K562 (cell line): ENCODE measurements around the gene RGS7. TPM values are rescaled to one million over a fixed set of nuclear protein-coding genes. Genes with fewer than 3 reads are reported as not detected.

Experiments
- ATAC-seq: fragments of 200-7000 bp; cut with Tn5 transposase; 3 replicates; pipeline ENCODE4 v1.9.1; 2020; ENCODE audit warnings: moderate library complexity
- BruUV-seq: library from RNA; stranded (reverse); fragments of 400-500 nt; replicated peaks from 2 replicates; lab custom pipeline; 2021; lab: Mats Ljungman, UMichigan
- CTCF ChIA-PET: fragments of 300-600 bp; formaldehyde crosslinking; extraction: SDS; loops from one replicate; lab custom pipeline; 2021; ENCODE audit warnings: low intra/inter-chr PET ratio; lab: Yijun Ruan, JAX
- POLR2A ChIA-PET: fragments of 300-600, 350-650 bp; sonication (Branson Sonifier 250); formaldehyde crosslinking; extraction: SDS; loops from one replicate; lab custom pipeline; 2021; ENCODE audit warnings: antibody characterized with exemption, inconsistent platforms; lab: Yijun Ruan, JAX
- DNase-seq, 4 experiments: peaks; one replicate each; pipeline versions ENCODE4 v3.0.0 to v3.0.0-alpha.2; 2011 to 2018; ENCODE audit warnings: low spot score in 3 of 4, mixed read lengths in 3 of 4; ENCODE audit errors: extremely low read depth in 1 of 4
- FAIRE-seq: peaks from 2 replicates; lab custom pipeline; 2011; peaks lifted over from hg19 to GRCh38; lab: Jason Lieb, UNC
- H2AFZ ChIP-seq: 2 replicates; pipeline ENCODE4 v1.6.0; 2011; ENCODE audit warnings: low read depth, low read length, control low read depth, inconsistent platforms
- H3K27ac ChIP-seq: fragments of 200-600 bp; 3 replicates; pipeline ENCODE4 v1.8.0; 2011; ENCODE audit warnings: low read depth, mild to moderate bottlenecking, control low read depth, inconsistent platforms, low read length, moderate library complexity, mixed read lengths; ENCODE audit errors: extremely low read depth
- H3K27me3 ChIP-seq, 2 experiments: fragments of 300-600 bp in 1 of 2; 2 replicates in 1 of 2; 3 replicates in 1 of 2; pipeline versions ENCODE4 v1.6.0 to v1.8.0; 2011; ENCODE audit warnings: inconsistent platforms in 2 of 2, low read length in 2 of 2, mild to moderate bottlenecking in 1 of 2, mixed read lengths in 1 of 2, moderate library complexity in 1 of 2; ENCODE audit not compliant: control insufficient read depth in 2 of 2, insufficient read depth in 2 of 2
- H3K36me3 ChIP-seq: fragments of 300-600 bp; 3 replicates; pipeline ENCODE4 v1.8.0; 2011; ENCODE audit warnings: mild to moderate bottlenecking, low read length, inconsistent platforms; ENCODE audit not compliant: control insufficient read depth, insufficient read depth
- H3K4me1 ChIP-seq, 2 experiments: fragments of 200-600 bp in 1 of 2; replicated peaks in 1 of 2; 2 replicates in 1 of 2; 3 replicates in 1 of 2; pipeline versions ENCODE4 v1.5.1 to v1.8.0; 2011; ENCODE audit warnings: inconsistent platforms in 2 of 2, low read length in 2 of 2, mild to moderate bottlenecking in 1 of 2, mixed read lengths in 1 of 2, moderate library complexity in 1 of 2; ENCODE audit not compliant: control insufficient read depth in 2 of 2, insufficient read depth in 2 of 2
- H3K4me2 ChIP-seq: 2 replicates; pipeline ENCODE4 v1.6.1; 2011; ENCODE audit warnings: low read length, control low read depth, inconsistent platforms, mixed read lengths; ENCODE audit not compliant: insufficient read depth
- H3K4me3 ChIP-seq: fragments of 200-600 bp; sonication (generic), shearing (Covaris generic); 2 replicates; pipeline ENCODE4 v1.5.1; 2016; ENCODE audit warnings: control low read depth, inconsistent platforms
- H3K79me2 ChIP-seq: fragments of 200-600 bp; 3 replicates; pipeline ENCODE4 v1.8.0; 2011; ENCODE audit warnings: low read length, inconsistent platforms; ENCODE audit not compliant: control insufficient read depth, insufficient read depth
- H3K9ac ChIP-seq, 2 experiments: 2 replicates each; pipeline versions ENCODE4 v1.6.0 to v1.6.1; 2011; ENCODE audit warnings: low read depth in 2 of 2, low read length in 2 of 2, control low read depth in 1 of 2, inconsistent platforms in 1 of 2, mild to moderate bottlenecking in 1 of 2, mixed read lengths in 1 of 2; ENCODE audit not compliant: insufficient read depth in 1 of 2
- H3K9me1 ChIP-seq: one replicate; pipeline ENCODE4 v1.6.0; 2011; ENCODE audit warnings: inconsistent platforms, mild to moderate bottlenecking, low read length, moderate library complexity; ENCODE audit not compliant: control insufficient read depth, insufficient read depth
- H3K9me3 ChIP-seq: replicated peaks from 2 replicates; pipeline ENCODE4 v1.5.1; 2011; ENCODE audit warnings: low read depth, low read length, inconsistent platforms; ENCODE audit not compliant: control insufficient read depth, insufficient read depth
- H4K20me1 ChIP-seq: replicated peaks from 2 replicates; pipeline ENCODE4 v1.6.1; 2011; ENCODE audit warnings: low read length, inconsistent platforms, mixed read lengths; ENCODE audit not compliant: control insufficient read depth, insufficient read depth
- ARNT ChIP-seq, 2 experiments: fragments of 450-650 bp; IDR thresholded peaks; 2 replicates each; pipeline ENCODE4 v1.6.1; 2016; ENCODE audit warnings: mild to moderate bottlenecking in 1 of 2
- CBX3 ChIP-seq, 2 experiments: IDR thresholded peaks; 1 replicate in 1 of 2; 2 replicates in 1 of 2; pipeline ENCODE4 v1.6.1; 2012; ENCODE audit warnings: inconsistent platforms in 2 of 2, low read length in 2 of 2, borderline replicate concordance in 1 of 2, control low read depth in 1 of 2
- CREBBP ChIP-seq: IDR thresholded peaks from one replicate; pipeline ENCODE4 v1.6.1; 2012; ENCODE audit warnings: low read depth, mild to moderate bottlenecking, control low read depth, inconsistent platforms, low read length
- FOXK1 ChIP-seq: sonication (generic); formaldehyde crosslinking; IDR thresholded peaks from 2 replicates; pipeline ENCODE4 v1.8.0; 2022; ENCODE audit warnings: missing genetic modification reagents, mild to moderate bottlenecking, borderline replicate concordance
- HNRNPL ChIP-seq: fragments of 200-400 bp; formaldehyde crosslinking; IDR thresholded peaks from 2 replicates; pipeline ENCODE4 v1.6.1; 2017; ENCODE audit warnings: low read depth, mild to moderate bottlenecking, low read length
- MCM7 ChIP-seq, 2 experiments: fragments of 450-650 bp; IDR thresholded peaks; 2 replicates each; pipeline ENCODE4 v1.6.1; 2016 to 2018
- PHTF2 ChIP-seq: fragments of 250-450 bp; sonication (Bioruptor Pico); IDR thresholded peaks from 2 replicates; pipeline ENCODE4 v1.5.0; 2021; ENCODE audit warnings: mild to moderate bottlenecking
- RFX7 ChIP-seq: fragments of 250-450 bp; sonication (Bioruptor Pico); IDR thresholded peaks from 2 replicates; pipeline ENCODE4 v1.5.1; 2021; ENCODE audit warnings: mild to moderate bottlenecking
- STAT5B ChIP-seq: fragments of 250-450 bp; sonication (Bioruptor Pico); IDR thresholded peaks from 2 replicates; pipeline ENCODE4 v1.8.0; 2021; ENCODE audit warnings: mild to moderate bottlenecking, inconsistent platforms
- WGBS: fragments of 100-300 bp; shearing (Covaris generic); methylation state at CpG from one replicate; pipeline ENCODE4 v1.1.6; 2016; ENCODE audit warnings: low coverage, mixed read lengths; ENCODE audit not compliant: insufficient coverage; ENCODE audit errors: missing lambda C conversion rate; 5-methylcytosine and 5-hydroxymethylcytosine counted together
- in situ Hi-C: fragments of 300-500 bp; cut with MboI; formaldehyde crosslinking; loops from 4 replicates; pipeline ENCODE4 v1.15.0; 2018; ENCODE audit warnings: inconsistent platforms, mixed read lengths
- intact Hi-C: fragments of 100-400 bp; cut with micrococcal nuclease; formaldehyde crosslinking; loops from 2 replicates; pipeline ENCODE4 v1.14.2; 2022
- polyA plus RNA-seq, 8 experiments: library from polyadenylated mRNA; depleted of rRNA in 4 of 8; stranded (reverse) in 5 of 8; unstranded in 3 of 8; fragments of >200 nt; fragmentation: Nextera tagmentation in 2 of 8; fragmentation: Illumina TruSeq in 1 of 8; extraction: Ambion mirVana in 2 of 8; extraction: Trizol in 1 of 8; gene quantifications; 2 replicates each; pipeline versions ENCODE4 v1.2.1 to v1.2.3, GENCODE V29; 2011 to 2014; ENCODE audit warnings: inconsistent platforms in 1 of 8, missing spikeins in 1 of 8
- total RNA-seq, 7 experiments: library from RNA; depleted of rRNA in 6 of 7; stranded (reverse); fragments of >200 nt in 6 of 7; fragmentation: Illumina TruSeq in 2 of 7; extraction: Trizol in 2 of 7; gene quantifications; 2 replicates each; pipeline versions ENCODE4 v1.2.1 to v1.2.3, GENCODE V29; 2011 to 2021; ENCODE audit warnings: low replicate concordance in 1 of 7
- TF ChIP-seq, protein P1 (sequence below), 2 experiments: fragments of 450-650 bp; conservative IDR thresholded peaks; 2 replicates each; pipeline ENCODE4 v1.6.1; 2017; ENCODE audit warnings: mild to moderate bottlenecking in 2 of 2, moderate library complexity in 2 of 2

Gene RGS7
- total and polyA plus RNA-seq, 9 of the 15 experiments (the other 6 are each of a cell fraction or from before 2014, with no cell fraction given), result not detected

DNA sequence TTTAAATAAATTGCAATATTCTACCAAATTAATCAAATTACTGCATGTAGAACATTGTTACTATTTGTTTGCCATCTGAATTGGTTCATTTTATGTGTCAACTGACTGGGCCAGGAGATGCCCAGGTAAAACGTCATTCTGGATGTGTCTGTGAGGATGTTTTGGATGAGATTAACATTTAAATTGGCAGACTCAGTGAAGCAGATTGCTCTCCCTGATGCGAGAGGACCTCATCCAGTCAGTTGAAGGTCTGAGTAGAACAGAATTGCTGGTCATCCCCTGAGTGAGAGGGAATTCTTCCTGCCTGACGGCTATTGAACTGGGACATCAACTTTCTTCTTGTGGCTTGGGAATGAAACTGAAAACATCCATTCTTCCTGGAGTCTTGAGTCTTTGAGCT lies 623.0 kb downstream of the RGS7 start:
- Histone ChIP-seq H3K9ac (no peak overlapping the region), H2AFZ (no peak overlapping the region), H3K36me3 (no peaks in the 10 kb centered on the region), H3K4me2 (no peak overlapping the region), H4K20me1 (no peaks in the 10 kb centered on the region), H3K9me1 (no peaks in the 10 kb centered on the region), H3K27ac (no peak overlapping the region), H3K79me2 (no peaks in the 10 kb centered on the region), H3K9me3 (no peaks in the 10 kb centered on the region), H3K27me3 (no peaks in the 10 kb centered on the region), H3K4me3 (no peak overlapping the region), H3K4me1 (no peaks in the 10 kb centered on the region)
- 0% methylated on average over 3 of the region's 3 CpGs for WGBS
- FAIRE-seq (no peak), ATAC-seq (no peak), DNase-seq (no peak)
- no TSS peak for BruUV-seq
- intact Hi-C loops, result loop anchor here (5.0 kb wide), 2 partner anchors 753 to 768 kb away; no protein-coding TSS in a partner anchor
- TF ChIP-seq MCM7 (IDR thresholded peaks at IDR 0.05) (no peak), RFX7 (CRISPR knock-in tag) (no peak), CBX3 (IDR thresholded peaks at IDR 0.05; ENCODE audit: borderline replicate concordance in 1 of 2, low read length in 2 of 2) (no peak), STAT5B (no peak), FOXK1 (CRISPR knock-in tag) (no peak), CREBBP (no peak), HNRNPL (no peak), PHTF2 (no peak), ARNT (IDR thresholded peaks at IDR 0.05) (no peak)
- TF ChIP-seq, protein P1, sequence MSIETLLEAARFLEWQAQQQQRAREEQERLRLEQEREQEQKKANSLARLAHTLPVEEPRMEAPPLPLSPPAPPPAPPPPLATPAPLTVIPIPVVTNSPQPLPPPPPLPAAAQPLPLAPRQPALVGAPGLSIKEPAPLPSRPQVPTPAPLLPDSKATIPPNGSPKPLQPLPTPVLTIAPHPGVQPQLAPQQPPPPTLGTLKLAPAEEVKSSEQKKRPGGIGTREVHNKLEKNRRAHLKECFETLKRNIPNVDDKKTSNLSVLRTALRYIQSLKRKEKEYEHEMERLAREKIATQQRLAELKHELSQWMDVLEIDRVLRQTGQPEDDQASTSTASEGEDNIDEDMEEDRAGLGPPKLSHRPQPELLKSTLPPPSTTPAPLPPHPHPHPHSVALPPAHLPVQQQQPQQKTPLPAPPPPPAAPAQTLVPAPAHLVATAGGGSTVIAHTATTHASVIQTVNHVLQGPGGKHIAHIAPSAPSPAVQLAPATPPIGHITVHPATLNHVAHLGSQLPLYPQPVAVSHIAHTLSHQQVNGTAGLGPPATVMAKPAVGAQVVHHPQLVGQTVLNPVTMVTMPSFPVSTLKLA (conservative IDR thresholded peaks at IDR 0.05), result no peak
- in situ Hi-C loops, result loop anchor here (25.0 kb wide), 1 partner anchor 1278 kb away; no protein-coding TSS in a partner anchor
- ChIA-PET POLR2A (no interaction called here), CTCF (no interaction called here)
